OCI-LY7 (cell line): ENCODE results near the gene LRRC8C. TPM values are rescaled to one million over a fixed set of nuclear protein-coding genes. Genes with fewer than 3 reads are reported as not detected.
A peak's percentile ranks its signal among the peaks of the same experiment; 100 is the strongest.

Experiments used
- BruUV-seq: library from RNA; stranded (reverse); fragments of 400-500 nt; replicated peaks from 2 replicates; lab custom pipeline; 2021; lab: Mats Ljungman, UMichigan
- CTCF ChIA-PET: fragments of 300-600 bp; sonication (Branson Sonifier 250); formaldehyde crosslinking; loops from one replicate; lab custom pipeline; 2022; ENCODE audit warnings: antibody characterized with exemption; ENCODE audit not compliant: unreplicated experiment; lab: Charles Lee
- POLR2A ChIA-PET: fragments of 300-600 bp; sonication (Branson Sonifier 250); formaldehyde crosslinking; loops from one replicate; lab custom pipeline; 2022; ENCODE audit warnings: antibody characterized with exemption; lab: Charles Lee
- DNase-seq: peaks from one replicate; pipeline ENCODE4 v3.0.0-alpha.2; 2015; ENCODE audit warnings: low spot score
- H2AFZ ChIP-seq: fragments of 200-600 bp; sonication (generic), shearing (Covaris generic); 2 replicates; pipeline ENCODE4 v1.6.1; 2014; ENCODE audit warnings: mild to moderate bottlenecking, antibody characterized with exemption, low read length, moderate library complexity
- H3K27ac ChIP-seq: fragments of 200-600 bp; sonication (generic); 2 replicates; pipeline ENCODE4 v1.5.1; 2014; ENCODE audit warnings: mixed run types, low read depth, mild to moderate bottlenecking, moderate library complexity, low read length, inconsistent platforms; ENCODE audit not compliant: poor library complexity, severe bottlenecking
- H3K36me3 ChIP-seq: fragments of 200-600 bp; sonication (generic); 2 replicates; pipeline ENCODE4 v1.6.1; 2014; ENCODE audit warnings: mild to moderate bottlenecking, antibody characterized with exemption, low read length, moderate library complexity, mixed read lengths; ENCODE audit not compliant: insufficient read depth
- H3K4me1 ChIP-seq: fragments of 200-600 bp; sonication (generic); 2 replicates; pipeline ENCODE4 v1.5.1; 2014; ENCODE audit warnings: mild to moderate bottlenecking, low read length; ENCODE audit not compliant: insufficient read depth, poor library complexity, severe bottlenecking
- H3K4me2 ChIP-seq: fragments of 200-600 bp; sonication (generic); 2 replicates; pipeline ENCODE4 v1.6.1; 2014; ENCODE audit warnings: mild to moderate bottlenecking, low read length
- H3K4me3 ChIP-seq: fragments of 200-600 bp; sonication (generic); 2 replicates; pipeline ENCODE4 v1.5.1; 2014; ENCODE audit warnings: mild to moderate bottlenecking, low read depth, low read length; ENCODE audit not compliant: poor library complexity, severe bottlenecking
- H3K79me2 ChIP-seq: fragments of 200-600 bp; sonication (generic); 2 replicates; pipeline ENCODE4 v1.6.1; 2016; ENCODE audit warnings: low read depth, mild to moderate bottlenecking, low read length, moderate library complexity, mixed read lengths; ENCODE audit not compliant: insufficient read depth
- H3K9me2 ChIP-seq: fragments of 200-600 bp; sonication (generic); 2 replicates; pipeline ENCODE4 v1.6.1; 2016; ENCODE audit warnings: mild to moderate bottlenecking, low read length, mixed read lengths; ENCODE audit not compliant: insufficient read depth
- H3K9me3 ChIP-seq: fragments of 200-600 bp; sonication (generic); 2 replicates; pipeline ENCODE4 v1.6.1; 2014; ENCODE audit warnings: mild to moderate bottlenecking, mixed run types, low read length, mixed read lengths
- H4K20me1 ChIP-seq: fragments of 200-600 bp; sonication (generic); 2 replicates; pipeline ENCODE4 v1.6.1; 2014; ENCODE audit warnings: mild to moderate bottlenecking, antibody characterized with exemption, low read length, moderate library complexity, mixed read lengths; ENCODE audit not compliant: insufficient read depth
- CTCF ChIP-seq: fragments of 200-600 bp; sonication (generic); conservative IDR thresholded peaks from 2 replicates; pipeline ENCODE4 v1.5.1; 2014; ENCODE audit warnings: mild to moderate bottlenecking, antibody characterized with exemption, low read length, moderate library complexity, mixed read lengths
- EZH2phosphoT487 ChIP-seq: fragments of 200-600 bp; sonication (generic); IDR thresholded peaks from 2 replicates; pipeline ENCODE4 v1.6.1; 2018; ENCODE audit warnings: low read depth, borderline replicate concordance, mild to moderate bottlenecking, mixed run types, antibody characterized with exemption, low read length, moderate library complexity, mixed read lengths
- intact Hi-C: fragments of 100-400 bp; cut with micrococcal nuclease; formaldehyde crosslinking; loops from one replicate; pipeline ENCODE4 v1.10.0; 2022; ENCODE audit not compliant: unreplicated experiment
- total RNA-seq, 2 experiments: library from RNA; depleted of rRNA in 1 of 2; stranded (reverse); fragments of >200 nt in 1 of 2; shearing (Covaris generic) in 1 of 2; gene quantifications; 2 replicates each; pipeline ENCODE4 v1.2.3, GENCODE V29; 2014 to 2022

LRRC8C gene
- total RNA-seq, 2 experiments from 2014 or later = 6.0 to 9.0 TPM

- H3K9me3 ChIP-seq = no peaks in the 10 kb centered on the region
- H2AFZ ChIP-seq = peak overlapping the region; percentile 90
- BruUV-seq = no TSS peak
- peak overlapping the region; percentile 95 for H3K4me3 ChIP-seq
- TF ChIP-seq EZH2phosphoT487 (no peak), CTCF (no peak)
- peaks cover 25% of the 10 kb centered on the region for H3K4me1 ChIP-seq
- peak overlapping the region; percentile 56 for H3K27ac ChIP-seq
- intact Hi-C loops = loop anchor here (1.0 to 5.0 kb wide), 7 partner anchors 59 to 361 kb away; partner anchors contain the start of genes LRRC8B, LRRC8D and ZNF326
- ChIA-PET CTCF (interaction anchor here (0.7 to 1.5 kb wide), 3 partner anchors 73 to 273 kb away, joined by 3 to 5 read pairs (median 3); no protein-coding TSS in a partner anchor), POLR2A (interaction anchor here (0.5 to 14.0 kb wide), 7 partner anchors 14 to 213 kb away, joined by 3 to 90 read pairs (median 3); no protein-coding TSS in a partner anchor)
- peak; percentile 78 for DNase-seq
- H3K4me2 ChIP-seq = peak overlapping the region; percentile 88
- H3K79me2 ChIP-seq = peaks cover 22% of the 10 kb centered on the region; the same call in 1 of the 2 replicates
- no peaks in the 10 kb centered on the region for H3K9me2 ChIP-seq
- no peaks in the 10 kb centered on the region for H4K20me1 ChIP-seq
- no peaks in the 10 kb centered on the region for H3K36me3 ChIP-seq
Observed at GRCh38 chr1:89633248-89633799, 404 bp downstream of the LRRC8C start.

GRCh38 chr1:89633800-89634625 lies 1.1 kb downstream of the LRRC8C start:
- H3K79me2 ChIP-seq = peaks cover 22% of the 10 kb centered on the region; the same call in 1 of the 2 replicates
- H3K4me1 ChIP-seq = peaks cover 25% of the 10 kb centered on the region
- intact Hi-C loops = loop anchor here (1.0 to 5.0 kb wide), 7 partner anchors 58 to 361 kb away; partner anchors contain the start of genes LRRC8B, LRRC8D and ZNF326

More at GRCh38 chr1:89633800-89634625, 1.1 kb downstream of the LRRC8C start:
- Histone ChIP-seq H3K36me3 (no peaks in the 10 kb centered on the region), H3K27ac (peak overlapping the region; percentile 56), H4K20me1 (no peaks in the 10 kb centered on the region), H2AFZ (peak overlapping the region; percentile 90), H3K4me2 (peak overlapping the region; percentile 88), H3K4me3 (peak overlapping the region; percentile 95), H3K9me2 (no peaks in the 10 kb centered on the region), H3K9me3 (no peaks in the 10 kb centered on the region)
- ChIA-PET CTCF (interaction anchor here (0.9 to 1.0 kb wide), 2 partner anchors 73 to 129 kb away, joined by 3 read pairs; no protein-coding TSS in a partner anchor), POLR2A (interaction anchor here (0.6 to 14.0 kb wide), 8 partner anchors 13 to 212 kb away, joined by 3 to 90 read pairs (median 4); no protein-coding TSS in a partner anchor)
- no TSS peak for BruUV-seq
- TF ChIP-seq EZH2phosphoT487 (no peak), CTCF (no peak)
- DNase-seq = peak; percentile 55
